Neural cell (in vitro differentiated cells): ENCODE measurements around the gene STX4. TPM values are rescaled to one million over a fixed set of nuclear protein-coding genes. Genes with fewer than 3 reads are reported as not detected.

Experiments used
- H2AFZ ChIP-seq: fragments of 200-600, 300-800 bp; sonication (generic), shearing (Covaris generic); 2 replicates; pipeline ENCODE4 v1.6.0; 2014; ENCODE audit warnings: low read depth, mild to moderate bottlenecking, antibody characterized with exemption, low read length, moderate library complexity
- H3F3A ChIP-seq: fragments of 200-600 bp; shearing (Covaris generic); 2 replicates; pipeline ENCODE4 v1.6.1; 2016; ENCODE audit warnings: mild to moderate bottlenecking, moderate library complexity, mixed read lengths, antibody characterized with exemption, low read length; ENCODE audit not compliant: insufficient read depth, poor library complexity, severe bottlenecking
- H3K27ac ChIP-seq: fragments of 200-600, 300-800 bp; sonication (generic), shearing (Covaris generic); 2 replicates; pipeline ENCODE4 v1.5.1; 2014; ENCODE audit warnings: mild to moderate bottlenecking, low read length, moderate library complexity
- H3K27me3 ChIP-seq: fragments of 300-800, 200-600 bp; sonication (generic), shearing (Covaris generic); 2 replicates; pipeline ENCODE4 v1.6.0; 2014; ENCODE audit warnings: mild to moderate bottlenecking, low read depth, low read length, moderate library complexity; ENCODE audit not compliant: insufficient read depth
- H3K36me3 ChIP-seq: fragments of 300-800, 200-600 bp; sonication (generic), shearing (Covaris generic); 2 replicates; pipeline ENCODE4 v1.5.1; 2014; ENCODE audit warnings: mild to moderate bottlenecking, antibody characterized with exemption, low read length, moderate library complexity; ENCODE audit not compliant: insufficient read depth
- H3K4me2 ChIP-seq: fragments of 300-800, 200-600 bp; sonication (generic), shearing (Covaris generic); 2 replicates; pipeline ENCODE4 v1.6.0; 2014; ENCODE audit warnings: mild to moderate bottlenecking, low read length
- H3K4me3 ChIP-seq: fragments of 300-800, 200-600 bp; sonication (generic), shearing (Covaris generic); 2 replicates; pipeline ENCODE4 v1.5.1; 2014; ENCODE audit warnings: mild to moderate bottlenecking, low read length, moderate library complexity
- H3K79me2 ChIP-seq: fragments of 200-600 bp; shearing (Covaris generic); replicated peaks from 2 replicates; pipeline ENCODE4 v1.6.0; 2014; ENCODE audit warnings: mild to moderate bottlenecking, low read length, moderate library complexity; ENCODE audit not compliant: insufficient read depth
- H3K9ac ChIP-seq: fragments of 300-800, 200-600 bp; sonication (generic), shearing (Covaris generic); 2 replicates; pipeline ENCODE4 v1.6.1; 2016; ENCODE audit warnings: mild to moderate bottlenecking, low read length, mixed read lengths
- H3K9me2 ChIP-seq: fragments of 200-600 bp; shearing (Covaris generic); 2 replicates; pipeline ENCODE4 v1.6.1; 2016; ENCODE audit warnings: mild to moderate bottlenecking, low read length, mixed read lengths; ENCODE audit not compliant: insufficient read depth
- H3K9me3 ChIP-seq: fragments of 200-600, 300-800 bp; sonication (generic), shearing (Covaris generic); 2 replicates; pipeline ENCODE4 v1.6.1; 2016; ENCODE audit warnings: mild to moderate bottlenecking, mixed run types, low read length, moderate library complexity, mixed read lengths
- H4K20me1 ChIP-seq: fragments of 200-600 bp; shearing (Covaris generic); 2 replicates; pipeline ENCODE4 v1.6.1; 2016; ENCODE audit warnings: mild to moderate bottlenecking, mixed run types; ENCODE audit not compliant: insufficient read depth
- EP300 ChIP-seq: fragments of 450-650 bp; conservative IDR thresholded peaks from 2 replicates; pipeline ENCODE4 v1.6.1; 2014; ENCODE audit warnings: antibody characterized with exemption, mild to moderate bottlenecking, moderate library complexity; ENCODE audit not compliant: poor library complexity, severe bottlenecking
- EZH2 ChIP-seq: fragments of 200-600, 300-800 bp; shearing (Covaris generic), sonication (generic); IDR thresholded peaks from 2 replicates; pipeline ENCODE4 v1.6.1; 2014; ENCODE audit warnings: antibody characterized with exemption, low read length, borderline replicate concordance, mild to moderate bottlenecking; ENCODE audit not compliant: insufficient read depth, poor library complexity, severe bottlenecking
- MXI1 ChIP-seq: fragments of 450-650 bp; conservative IDR thresholded peaks from 2 replicates; pipeline ENCODE4 v1.6.1; 2014; ENCODE audit warnings: antibody characterized with exemption, mild to moderate bottlenecking; ENCODE audit not compliant: poor library complexity, severe bottlenecking
- POLR2AphosphoS5 ChIP-seq: IDR thresholded peaks from 2 replicates; pipeline ENCODE4 v1.6.1; 2012
- RAD21 ChIP-seq: fragments of 450-650 bp; conservative IDR thresholded peaks from 2 replicates; pipeline ENCODE4 v1.6.1; 2014; ENCODE audit warnings: antibody characterized with exemption, mild to moderate bottlenecking, moderate library complexity
- SMC3 ChIP-seq: fragments of 450-650 bp; conservative IDR thresholded peaks from 2 replicates; pipeline ENCODE4 v1.6.1; 2014; ENCODE audit warnings: antibody characterized with exemption, mild to moderate bottlenecking, moderate library complexity; ENCODE audit not compliant: poor library complexity
- TAF1 ChIP-seq: IDR thresholded peaks from 2 replicates; pipeline ENCODE4 v1.6.1; 2012; ENCODE audit warnings: low read depth
- polyA plus RNA-seq: library from polyadenylated mRNA; depleted of rRNA; stranded (reverse); fragments of >200 nt; gene quantifications from 2 replicates; pipeline ENCODE4 v1.2.3, GENCODE V29; 2014
- TF ChIP-seq, protein P1 (sequence below): IDR thresholded peaks from 2 replicates; pipeline ENCODE4 v1.6.1; 2012; ENCODE audit warnings: borderline replicate concordance
- TF ChIP-seq, protein P2 (sequence below): fragments of 450-650 bp; IDR thresholded peaks from 2 replicates; pipeline ENCODE4 v1.5.1; 2014; ENCODE audit warnings: antibody characterized with exemption, mild to moderate bottlenecking, moderate library complexity; ENCODE audit not compliant: poor library complexity, severe bottlenecking

Gene STX4
- polyA plus RNA-seq, 1 donor from 2014 or later: 32.2 TPM

DNA sequence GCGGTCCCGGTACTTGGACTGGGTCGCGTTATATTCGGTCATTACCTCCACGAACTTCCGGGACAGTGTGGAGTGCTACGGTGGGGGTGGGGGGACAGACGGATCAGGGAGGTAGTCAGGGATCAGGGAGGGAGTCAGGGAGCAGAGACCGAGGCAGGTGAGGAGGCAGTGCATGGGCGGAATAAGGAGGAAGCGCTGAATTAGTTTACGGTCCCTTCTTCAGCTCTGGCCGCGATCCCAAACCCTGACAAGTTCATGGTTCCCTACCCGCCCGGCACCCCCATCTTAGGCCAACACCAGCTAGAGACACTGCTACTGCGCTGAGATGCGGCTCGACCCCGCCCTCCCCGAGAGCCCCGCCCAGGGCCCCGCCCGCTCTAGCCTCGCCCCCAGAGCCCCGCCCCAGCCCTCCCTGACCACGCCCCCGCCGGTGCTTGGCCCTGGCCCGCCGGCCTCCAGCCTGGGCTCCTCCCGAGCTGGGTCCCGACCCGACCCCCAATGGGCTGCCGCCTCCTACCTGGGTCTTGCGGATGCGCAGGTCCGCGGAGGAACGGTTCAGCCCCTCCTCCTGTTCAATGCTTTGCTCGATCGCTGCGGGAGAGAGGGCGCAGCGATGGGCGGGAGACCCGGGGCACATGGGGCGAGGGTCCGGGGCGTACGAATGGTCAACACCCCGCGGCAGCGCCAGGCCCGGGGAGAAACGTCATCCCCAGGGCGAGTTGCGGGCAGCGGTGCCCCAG lies 36.2 kb upstream of the STX4 start:
- no peak overlapping the region for H2AFZ ChIP-seq
- no peak overlapping the region for H3K9ac ChIP-seq
- H3F3A ChIP-seq: no peaks in the 10 kb centered on the region
- no peaks in the 10 kb centered on the region for H3K79me2 ChIP-seq
- H4K20me1 ChIP-seq: no peaks in the 10 kb centered on the region
- H3K4me2 ChIP-seq: no peak overlapping the region
- H3K9me3 ChIP-seq: no peaks in the 10 kb centered on the region
- H3K27me3 ChIP-seq: peaks cover 4% of the 10 kb centered on the region
- no peaks in the 10 kb centered on the region for H3K9me2 ChIP-seq
- no peak overlapping the region for H3K4me3 ChIP-seq
- no peaks in the 10 kb centered on the region for H3K36me3 ChIP-seq
- no peak overlapping the region for H3K27ac ChIP-seq
- no peak for TF ChIP-seq TAF1
- TF ChIP-seq SMC3: no peak
- TF ChIP-seq, protein P1, sequence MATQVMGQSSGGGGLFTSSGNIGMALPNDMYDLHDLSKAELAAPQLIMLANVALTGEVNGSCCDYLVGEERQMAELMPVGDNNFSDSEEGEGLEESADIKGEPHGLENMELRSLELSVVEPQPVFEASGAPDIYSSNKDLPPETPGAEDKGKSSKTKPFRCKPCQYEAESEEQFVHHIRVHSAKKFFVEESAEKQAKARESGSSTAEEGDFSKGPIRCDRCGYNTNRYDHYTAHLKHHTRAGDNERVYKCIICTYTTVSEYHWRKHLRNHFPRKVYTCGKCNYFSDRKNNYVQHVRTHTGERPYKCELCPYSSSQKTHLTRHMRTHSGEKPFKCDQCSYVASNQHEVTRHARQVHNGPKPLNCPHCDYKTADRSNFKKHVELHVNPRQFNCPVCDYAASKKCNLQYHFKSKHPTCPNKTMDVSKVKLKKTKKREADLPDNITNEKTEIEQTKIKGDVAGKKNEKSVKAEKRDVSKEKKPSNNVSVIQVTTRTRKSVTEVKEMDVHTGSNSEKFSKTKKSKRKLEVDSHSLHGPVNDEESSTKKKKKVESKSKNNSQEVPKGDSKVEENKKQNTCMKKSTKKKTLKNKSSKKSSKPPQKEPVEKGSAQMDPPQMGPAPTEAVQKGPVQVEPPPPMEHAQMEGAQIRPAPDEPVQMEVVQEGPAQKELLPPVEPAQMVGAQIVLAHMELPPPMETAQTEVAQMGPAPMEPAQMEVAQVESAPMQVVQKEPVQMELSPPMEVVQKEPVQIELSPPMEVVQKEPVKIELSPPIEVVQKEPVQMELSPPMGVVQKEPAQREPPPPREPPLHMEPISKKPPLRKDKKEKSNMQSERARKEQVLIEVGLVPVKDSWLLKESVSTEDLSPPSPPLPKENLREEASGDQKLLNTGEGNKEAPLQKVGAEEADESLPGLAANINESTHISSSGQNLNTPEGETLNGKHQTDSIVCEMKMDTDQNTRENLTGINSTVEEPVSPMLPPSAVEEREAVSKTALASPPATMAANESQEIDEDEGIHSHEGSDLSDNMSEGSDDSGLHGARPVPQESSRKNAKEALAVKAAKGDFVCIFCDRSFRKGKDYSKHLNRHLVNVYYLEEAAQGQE: no peak
- TF ChIP-seq RAD21: no peak
- TF ChIP-seq MXI1: no peak
- TF ChIP-seq, protein P2, sequence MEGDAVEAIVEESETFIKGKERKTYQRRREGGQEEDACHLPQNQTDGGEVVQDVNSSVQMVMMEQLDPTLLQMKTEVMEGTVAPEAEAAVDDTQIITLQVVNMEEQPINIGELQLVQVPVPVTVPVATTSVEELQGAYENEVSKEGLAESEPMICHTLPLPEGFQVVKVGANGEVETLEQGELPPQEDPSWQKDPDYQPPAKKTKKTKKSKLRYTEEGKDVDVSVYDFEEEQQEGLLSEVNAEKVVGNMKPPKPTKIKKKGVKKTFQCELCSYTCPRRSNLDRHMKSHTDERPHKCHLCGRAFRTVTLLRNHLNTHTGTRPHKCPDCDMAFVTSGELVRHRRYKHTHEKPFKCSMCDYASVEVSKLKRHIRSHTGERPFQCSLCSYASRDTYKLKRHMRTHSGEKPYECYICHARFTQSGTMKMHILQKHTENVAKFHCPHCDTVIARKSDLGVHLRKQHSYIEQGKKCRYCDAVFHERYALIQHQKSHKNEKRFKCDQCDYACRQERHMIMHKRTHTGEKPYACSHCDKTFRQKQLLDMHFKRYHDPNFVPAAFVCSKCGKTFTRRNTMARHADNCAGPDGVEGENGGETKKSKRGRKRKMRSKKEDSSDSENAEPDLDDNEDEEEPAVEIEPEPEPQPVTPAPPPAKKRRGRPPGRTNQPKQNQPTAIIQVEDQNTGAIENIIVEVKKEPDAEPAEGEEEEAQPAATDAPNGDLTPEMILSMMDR: no peak
- no peak for TF ChIP-seq POLR2AphosphoS5
- TF ChIP-seq EZH2: no peak

DNA sequence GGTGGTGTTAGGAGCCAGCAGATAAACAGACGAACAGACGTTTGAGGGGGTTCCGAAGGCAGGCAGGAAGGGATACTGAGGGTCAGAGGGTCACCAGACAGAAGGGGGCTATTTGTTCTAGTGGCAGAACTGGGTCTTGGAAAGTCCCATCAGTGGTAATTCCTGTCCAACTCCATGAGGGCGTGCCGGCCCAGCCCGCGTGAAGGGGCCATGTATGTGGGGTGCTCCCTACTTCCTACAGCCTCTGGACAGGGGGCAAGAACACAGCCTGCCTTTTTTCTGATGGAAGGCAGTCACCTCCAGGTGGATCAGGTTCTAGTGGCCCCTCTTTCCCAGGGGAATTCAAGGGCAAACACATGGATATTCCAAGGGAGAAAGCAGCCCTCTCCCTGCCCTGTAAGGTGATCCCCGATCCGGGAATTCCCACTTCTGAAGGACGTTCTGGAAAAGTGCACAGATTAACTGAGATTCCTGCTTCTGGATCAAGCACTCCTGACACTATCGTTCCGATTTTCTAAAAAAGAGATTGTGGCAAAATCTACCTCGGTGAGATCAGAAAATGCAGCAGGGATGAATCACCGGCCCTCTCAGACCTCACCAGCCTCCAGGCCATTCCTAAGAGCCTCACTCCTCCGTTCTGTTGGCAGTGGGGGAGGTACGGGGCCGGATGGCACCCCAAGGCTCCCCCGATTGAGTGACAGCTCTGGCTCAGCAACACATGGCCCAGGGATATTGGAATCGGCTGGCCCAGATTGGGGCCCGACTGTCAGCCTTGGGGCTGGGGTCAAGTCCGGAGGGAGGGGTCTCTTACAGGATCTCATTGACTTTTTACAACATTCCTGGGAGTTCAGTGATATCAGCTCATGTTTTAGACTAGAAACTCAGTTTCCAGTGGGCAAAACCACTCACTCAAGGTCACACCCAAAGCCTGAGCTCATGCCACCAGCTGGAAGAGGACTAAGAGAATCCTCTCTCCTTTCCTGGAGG lies 35.3 kb upstream of the STX4 start:
- no peaks in the 10 kb centered on the region for H3F3A ChIP-seq
- no peak overlapping the region for H2AFZ ChIP-seq
- peaks cover 4% of the 10 kb centered on the region for H3K27me3 ChIP-seq
- H3K9ac ChIP-seq: no peak overlapping the region
- no peak for TF ChIP-seq SMC3
- TF ChIP-seq TAF1: no peak
- no peak for TF ChIP-seq EP300
- TF ChIP-seq RAD21: no peak
- no peak for TF ChIP-seq POLR2AphosphoS5
- TF ChIP-seq, protein P1: no peak
- TF ChIP-seq, protein P2: no peak
- no peak for TF ChIP-seq EZH2
- TF ChIP-seq MXI1: no peak
- H3K4me2 ChIP-seq: no peak overlapping the region
- no peaks in the 10 kb centered on the region for H4K20me1 ChIP-seq
- no peak overlapping the region for H3K27ac ChIP-seq
- H3K9me3 ChIP-seq: no peaks in the 10 kb centered on the region
- H3K79me2 ChIP-seq: no peaks in the 10 kb centered on the region
- H3K4me3 ChIP-seq: no peak overlapping the region
- no peaks in the 10 kb centered on the region for H3K36me3 ChIP-seq
- H3K9me2 ChIP-seq: no peaks in the 10 kb centered on the region
